HL-60 (cell line): Measurements from ENCODE around the gene CCDC40.

Source experiments
- DNase-seq, 2 experiments: peaks; one replicate each; pipeline ENCODE4 v3.0.0-alpha.2; 2010 to 2020; ENCODE audit warnings: low read depth in 1 of 2, low spot score in 1 of 2
- H3K27ac ChIP-seq: fragments of 250-450 bp; sonication (Bioruptor Pico); replicated peaks from 2 replicates; pipeline ENCODE4 v1.5.1; 2020; ENCODE audit warnings: mild to moderate bottlenecking, moderate library complexity
- H3K27me3 ChIP-seq: fragments of 250-450 bp; sonication (Bioruptor Pico); 2 replicates; pipeline ENCODE4 v1.5.1; 2021; ENCODE audit warnings: mild to moderate bottlenecking, moderate library complexity; ENCODE audit not compliant: insufficient read depth, poor library complexity, severe bottlenecking
- H3K4me3 ChIP-seq: replicated peaks from 2 replicates; pipeline ENCODE4 v1.5.1; 2011; ENCODE audit warnings: mild to moderate bottlenecking, control low read depth, low read length; ENCODE audit not compliant: insufficient read depth
- GABPA ChIP-seq: IDR thresholded peaks from 2 replicates; pipeline ENCODE4 v1.6.1; 2012; ENCODE audit warnings: low read depth
- POLR2AphosphoS5 ChIP-seq: IDR thresholded peaks from 2 replicates; pipeline ENCODE4 v1.6.1; 2012; ENCODE audit warnings: low read depth
- SPI1 ChIP-seq: IDR thresholded peaks from 2 replicates; pipeline ENCODE4 v1.6.1; 2012; ENCODE audit warnings: low read depth, mild to moderate bottlenecking, borderline replicate concordance
- TF ChIP-seq, protein P1 (sequence below): IDR thresholded peaks from one replicate; pipeline ENCODE4 v1.5.1; 2011; ENCODE audit warnings: low read length, control low read depth, inconsistent platforms; ENCODE audit not compliant: insufficient read depth
- TF ChIP-seq, protein P2 (sequence below): IDR thresholded peaks from 2 replicates; pipeline ENCODE4 v1.6.1; 2012; ENCODE audit warnings: low read depth; ENCODE audit not compliant: insufficient replicate concordance

CCDC40 gene

DNA sequence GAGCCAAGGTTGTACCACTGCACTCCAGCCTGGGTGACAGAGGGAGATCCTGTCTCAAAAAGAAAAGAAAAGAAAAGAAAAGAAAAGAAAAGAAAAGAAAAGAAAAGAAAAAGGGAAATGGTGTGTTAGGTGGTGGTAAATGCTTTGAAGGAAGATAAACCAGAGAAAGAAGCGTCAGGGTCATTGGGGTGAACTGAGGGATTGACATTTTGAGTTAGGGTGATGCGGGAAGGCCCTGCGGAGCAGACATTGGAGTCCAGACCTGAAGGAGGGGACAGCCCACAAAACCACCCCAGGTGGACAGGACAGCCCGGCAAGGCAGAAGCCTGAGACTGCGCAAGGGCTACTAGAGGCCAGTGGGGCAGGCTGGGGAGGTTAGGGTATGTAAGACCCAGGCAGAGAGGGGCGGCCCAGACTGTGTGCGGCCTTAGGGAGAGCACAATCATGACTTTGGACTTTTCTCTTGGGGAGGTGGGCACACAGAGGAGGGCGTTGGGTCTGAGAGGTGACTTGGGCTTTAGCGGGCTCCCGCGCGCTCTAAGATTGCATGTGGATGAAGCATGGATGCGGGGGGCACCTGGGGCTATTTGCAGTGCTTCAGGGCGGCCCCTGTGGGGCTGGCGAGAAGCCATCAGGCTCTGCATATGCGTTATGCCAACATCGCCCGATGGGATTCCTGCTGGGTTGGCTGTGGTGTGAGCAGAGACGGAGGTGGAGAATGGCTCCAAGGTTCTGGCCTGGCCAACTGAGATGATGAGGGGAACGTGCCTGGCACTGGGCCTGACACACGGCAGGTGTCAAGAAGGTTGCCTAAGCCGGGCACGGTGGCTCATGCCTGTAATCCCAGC, 61.6 kb downstream of the CCDC40 start:
- no peak for DNase-seq
- no peaks in the 10 kb centered on the region for H3K27me3 ChIP-seq
- no peak overlapping the region for H3K4me3 ChIP-seq
- TF ChIP-seq GABPA (no peak), POLR2AphosphoS5 (no peak), SPI1 (no peak)
- TF ChIP-seq, protein P1, sequence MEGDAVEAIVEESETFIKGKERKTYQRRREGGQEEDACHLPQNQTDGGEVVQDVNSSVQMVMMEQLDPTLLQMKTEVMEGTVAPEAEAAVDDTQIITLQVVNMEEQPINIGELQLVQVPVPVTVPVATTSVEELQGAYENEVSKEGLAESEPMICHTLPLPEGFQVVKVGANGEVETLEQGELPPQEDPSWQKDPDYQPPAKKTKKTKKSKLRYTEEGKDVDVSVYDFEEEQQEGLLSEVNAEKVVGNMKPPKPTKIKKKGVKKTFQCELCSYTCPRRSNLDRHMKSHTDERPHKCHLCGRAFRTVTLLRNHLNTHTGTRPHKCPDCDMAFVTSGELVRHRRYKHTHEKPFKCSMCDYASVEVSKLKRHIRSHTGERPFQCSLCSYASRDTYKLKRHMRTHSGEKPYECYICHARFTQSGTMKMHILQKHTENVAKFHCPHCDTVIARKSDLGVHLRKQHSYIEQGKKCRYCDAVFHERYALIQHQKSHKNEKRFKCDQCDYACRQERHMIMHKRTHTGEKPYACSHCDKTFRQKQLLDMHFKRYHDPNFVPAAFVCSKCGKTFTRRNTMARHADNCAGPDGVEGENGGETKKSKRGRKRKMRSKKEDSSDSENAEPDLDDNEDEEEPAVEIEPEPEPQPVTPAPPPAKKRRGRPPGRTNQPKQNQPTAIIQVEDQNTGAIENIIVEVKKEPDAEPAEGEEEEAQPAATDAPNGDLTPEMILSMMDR, result no peak
- TF ChIP-seq, protein P2, sequence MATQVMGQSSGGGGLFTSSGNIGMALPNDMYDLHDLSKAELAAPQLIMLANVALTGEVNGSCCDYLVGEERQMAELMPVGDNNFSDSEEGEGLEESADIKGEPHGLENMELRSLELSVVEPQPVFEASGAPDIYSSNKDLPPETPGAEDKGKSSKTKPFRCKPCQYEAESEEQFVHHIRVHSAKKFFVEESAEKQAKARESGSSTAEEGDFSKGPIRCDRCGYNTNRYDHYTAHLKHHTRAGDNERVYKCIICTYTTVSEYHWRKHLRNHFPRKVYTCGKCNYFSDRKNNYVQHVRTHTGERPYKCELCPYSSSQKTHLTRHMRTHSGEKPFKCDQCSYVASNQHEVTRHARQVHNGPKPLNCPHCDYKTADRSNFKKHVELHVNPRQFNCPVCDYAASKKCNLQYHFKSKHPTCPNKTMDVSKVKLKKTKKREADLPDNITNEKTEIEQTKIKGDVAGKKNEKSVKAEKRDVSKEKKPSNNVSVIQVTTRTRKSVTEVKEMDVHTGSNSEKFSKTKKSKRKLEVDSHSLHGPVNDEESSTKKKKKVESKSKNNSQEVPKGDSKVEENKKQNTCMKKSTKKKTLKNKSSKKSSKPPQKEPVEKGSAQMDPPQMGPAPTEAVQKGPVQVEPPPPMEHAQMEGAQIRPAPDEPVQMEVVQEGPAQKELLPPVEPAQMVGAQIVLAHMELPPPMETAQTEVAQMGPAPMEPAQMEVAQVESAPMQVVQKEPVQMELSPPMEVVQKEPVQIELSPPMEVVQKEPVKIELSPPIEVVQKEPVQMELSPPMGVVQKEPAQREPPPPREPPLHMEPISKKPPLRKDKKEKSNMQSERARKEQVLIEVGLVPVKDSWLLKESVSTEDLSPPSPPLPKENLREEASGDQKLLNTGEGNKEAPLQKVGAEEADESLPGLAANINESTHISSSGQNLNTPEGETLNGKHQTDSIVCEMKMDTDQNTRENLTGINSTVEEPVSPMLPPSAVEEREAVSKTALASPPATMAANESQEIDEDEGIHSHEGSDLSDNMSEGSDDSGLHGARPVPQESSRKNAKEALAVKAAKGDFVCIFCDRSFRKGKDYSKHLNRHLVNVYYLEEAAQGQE, result no peak
- H3K27ac ChIP-seq, result no peak overlapping the region

DNA sequence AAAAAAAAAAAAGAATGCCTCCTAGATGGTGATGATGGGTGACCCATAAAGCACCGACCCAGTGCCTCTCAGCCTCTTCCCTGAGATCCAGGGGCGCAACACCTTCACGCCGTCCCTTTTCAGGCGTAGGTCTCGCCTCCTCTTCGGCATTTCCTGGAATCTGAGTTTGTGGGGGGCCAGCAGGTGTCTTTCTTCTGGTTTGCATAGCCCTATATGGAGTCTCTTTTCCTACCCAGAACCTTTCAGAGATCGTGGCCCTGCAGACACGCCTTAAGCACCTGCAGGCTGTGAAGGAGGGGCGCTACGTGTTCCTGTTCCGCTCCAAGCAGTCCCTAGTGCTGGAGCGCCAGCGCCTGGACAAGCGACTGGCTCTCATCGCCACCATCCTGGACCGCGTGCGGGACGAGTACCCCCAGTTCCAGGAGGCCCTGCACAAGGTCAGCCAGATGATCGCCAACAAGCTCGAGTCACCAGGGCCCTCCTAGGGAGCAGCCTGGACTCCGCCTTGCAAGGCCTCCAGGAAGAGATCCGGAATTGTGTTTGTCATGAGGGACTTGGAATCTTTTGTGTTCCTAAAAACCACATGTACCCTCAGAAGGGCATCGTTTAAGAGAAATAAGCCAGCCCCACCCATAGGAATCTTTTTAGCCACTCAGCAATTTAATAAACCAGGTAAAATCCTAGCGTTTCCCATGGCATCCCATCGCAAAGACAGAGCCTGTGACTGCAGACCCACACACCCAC, 63.0 kb downstream of the CCDC40 start:
- TF ChIP-seq GABPA, result no peak
- TF ChIP-seq, protein P2, result no peak
- TF ChIP-seq, protein P1, result no peak
- no peak for TF ChIP-seq POLR2AphosphoS5
- no peak for TF ChIP-seq SPI1
- no peak for DNase-seq
- Histone ChIP-seq H3K4me3 (no peak overlapping the region), H3K27me3 (no peaks in the 10 kb centered on the region), H3K27ac (no peak overlapping the region)

DNA sequence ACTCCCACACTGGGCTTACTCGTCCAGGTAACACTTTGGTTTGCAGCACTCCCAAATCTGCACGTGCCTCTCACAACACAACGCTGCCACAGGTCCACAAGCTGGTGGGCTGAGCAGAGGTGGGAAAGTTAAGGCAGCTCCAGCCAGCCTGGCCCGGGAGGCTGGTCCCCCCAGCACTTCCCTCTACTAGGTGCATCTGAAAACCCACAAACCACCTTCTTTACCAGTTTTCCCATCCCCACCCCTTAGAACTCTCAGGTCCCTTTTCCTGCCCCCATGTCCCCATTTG, 63.5 kb downstream of the CCDC40 start:
- Histone ChIP-seq H3K27me3 (no peaks in the 10 kb centered on the region), H3K27ac (no peak overlapping the region), H3K4me3 (no peak overlapping the region)
- no peak for TF ChIP-seq GABPA
- TF ChIP-seq, protein P2, result no peak
- TF ChIP-seq, protein P1, result no peak
- no peak for TF ChIP-seq SPI1
- TF ChIP-seq POLR2AphosphoS5, result no peak
- no peak for DNase-seq
